HG02610 (cell line): ENCODE measurements around the gene KCNJ18.
"Not testable (repeated sequence)": the region's sequence is repeated elsewhere in the genome, so short reads cannot be mapped to it uniquely, and the experiment has no call there.

Experiments used
- ATAC-seq: cut with Tn5 transposase; IDR thresholded peaks from one replicate; pipeline ENCODE4 v1.9.1; 2021; ENCODE audit warnings: mild to moderate bottlenecking, moderate library complexity; ENCODE audit not compliant: unreplicated experiment

Gene KCNJ18

GRCh38 chr17:21670361-21671155 lies 21.8 kb upstream of the KCNJ18 start:
- not testable (repeated sequence) for ATAC-seq

- ATAC-seq = not testable (repeated sequence)
Observed at GRCh38 chr17:21671437-21671836, 20.9 kb upstream of the KCNJ18 start.

- ATAC-seq = not testable (repeated sequence)
Observed at GRCh38 chr17:21671871-21672270, 20.5 kb upstream of the KCNJ18 start.

- ATAC-seq = not testable (repeated sequence)
Observed at GRCh38 chr17:21673451-21674241, 18.7 kb upstream of the KCNJ18 start.

- ATAC-seq = no peak
Observed at GRCh38 chr17:21674242-21674731, 18.0 kb upstream of the KCNJ18 start.

- ATAC-seq = not testable (repeated sequence)
Observed at GRCh38 chr17:21674891-21675738, 17.2 kb upstream of the KCNJ18 start.

- ATAC-seq = not testable (repeated sequence)
Observed at GRCh38 chr17:21675739-21676130, 16.6 kb upstream of the KCNJ18 start.

GRCh38 chr17:21676281-21677111 lies 15.8 kb upstream of the KCNJ18 start:
- no peak for ATAC-seq

GRCh38 chr17:21677126-21677910 lies 15.0 kb upstream of the KCNJ18 start:
- ATAC-seq = no peak

- no peak for ATAC-seq
Observed at GRCh38 chr17:21677911-21678310, 14.4 kb upstream of the KCNJ18 start.

GRCh38 chr17:21678393-21679081 lies 13.8 kb upstream of the KCNJ18 start:
- no peak for ATAC-seq

- no peak for ATAC-seq
Observed at GRCh38 chr17:21679256-21680146, 12.8 kb upstream of the KCNJ18 start.

- no peak for ATAC-seq
Observed at GRCh38 chr17:21680366-21680765, 12.0 kb upstream of the KCNJ18 start.

GRCh38 chr17:21680850-21681351 lies 11.4 kb upstream of the KCNJ18 start:
- ATAC-seq = not testable (repeated sequence)

GRCh38 chr17:21681576-21681975 lies 10.7 kb upstream of the KCNJ18 start:
- ATAC-seq = not testable (repeated sequence)

GRCh38 chr17:21682130-21682529 lies 10.2 kb upstream of the KCNJ18 start:
- not testable (repeated sequence) for ATAC-seq

- ATAC-seq = not testable (repeated sequence)
Observed at GRCh38 chr17:21683142-21683712, 9.1 kb upstream of the KCNJ18 start.
